GM23248 (cell line): ENCODE data around the gene DSC3.

Experiments
- EZH2 ChIP-seq: fragments of 200-600 bp; sonication (generic); IDR thresholded peaks from 2 replicates; pipeline ENCODE4 v1.6.1; 2018; ENCODE audit warnings: antibody characterized with exemption, mild to moderate bottlenecking; ENCODE audit not compliant: insufficient read depth, poor library complexity, severe bottlenecking
- EZH2phosphoT487 ChIP-seq: fragments of 200-600 bp; sonication (generic); IDR thresholded peaks from 2 replicates; pipeline ENCODE4 v1.6.1; 2018; ENCODE audit warnings: antibody characterized with exemption, moderate library complexity, mild to moderate bottlenecking, low read depth; ENCODE audit not compliant: insufficient read depth

- no peak for TF ChIP-seq EZH2
- TF ChIP-seq EZH2phosphoT487 = no peak
Observed at GRCh38 chr18:30971338-30971956, 71.1 kb downstream of the DSC3 start.
